EL (cell line): ENCODE results near the gene PRKCZ.

Experiments
- DNase-seq: peaks from one replicate; pipeline ENCODE4 v3.0.0-alpha.2; 2016

PRKCZ gene

DNA sequence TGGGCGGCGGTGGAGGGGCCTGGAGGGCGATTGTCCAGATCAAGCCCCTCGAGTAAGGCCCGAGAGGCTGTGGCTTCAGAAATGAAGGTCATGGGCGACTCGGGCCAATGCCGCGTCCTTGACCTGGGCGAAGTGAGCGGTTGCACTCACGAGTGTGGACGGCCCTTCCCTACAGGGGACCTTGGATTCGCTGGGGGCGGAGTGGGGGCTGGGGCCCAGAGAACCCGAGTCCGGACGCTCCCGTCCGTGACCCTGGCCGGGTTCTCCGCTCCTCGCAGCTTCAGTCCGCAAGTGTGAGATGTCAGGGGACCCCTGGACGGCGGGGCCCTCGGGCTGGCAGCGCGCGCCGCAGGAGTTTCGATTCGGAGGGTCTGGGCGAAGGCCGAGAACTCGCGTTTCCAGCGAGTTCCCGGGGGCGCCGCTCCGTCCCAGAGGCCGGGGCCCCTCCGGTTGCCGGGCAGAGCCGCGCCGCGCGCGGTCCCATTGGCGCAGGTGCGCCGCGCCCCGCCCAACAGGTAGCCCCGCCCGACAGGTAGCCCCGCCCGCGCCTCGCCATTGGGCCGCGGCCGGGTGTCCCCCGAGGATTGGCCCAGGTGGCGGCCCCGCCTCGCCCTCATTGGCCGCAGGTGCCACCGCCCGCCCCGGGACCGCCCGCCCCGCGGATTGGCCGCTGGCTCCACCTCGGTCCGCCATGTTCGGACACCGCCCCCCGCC is at the start of gene PRKCZ:
Gene PRKCZ, plus strand, starts transcription at position 694 of the 714 bp plus-strand sequence. CDS start 220 bp downstream, outside the sequence.
- DNase-seq = peak; percentile 49

DNA sequence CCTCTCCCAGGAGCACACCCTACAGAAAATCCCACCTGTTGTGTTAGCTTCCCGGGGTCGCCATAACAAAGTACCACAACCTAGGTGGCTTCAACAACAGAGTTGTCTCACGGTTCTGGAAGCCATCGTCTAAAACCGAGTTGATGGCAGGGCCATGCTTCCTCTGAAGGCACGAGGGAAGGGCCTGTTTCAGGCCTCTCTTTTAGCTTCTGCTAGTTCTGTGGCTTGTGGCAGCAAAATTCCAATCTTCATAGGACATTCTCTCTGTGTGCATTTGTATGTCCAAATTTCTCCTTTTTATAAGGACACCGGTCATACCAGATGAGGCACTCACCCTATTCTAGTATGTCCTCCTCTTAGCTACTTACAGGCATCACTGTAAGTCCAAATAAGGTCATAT is 49.8 kb upstream of the PRKCZ start:
- DNase-seq = no peak

DNA sequence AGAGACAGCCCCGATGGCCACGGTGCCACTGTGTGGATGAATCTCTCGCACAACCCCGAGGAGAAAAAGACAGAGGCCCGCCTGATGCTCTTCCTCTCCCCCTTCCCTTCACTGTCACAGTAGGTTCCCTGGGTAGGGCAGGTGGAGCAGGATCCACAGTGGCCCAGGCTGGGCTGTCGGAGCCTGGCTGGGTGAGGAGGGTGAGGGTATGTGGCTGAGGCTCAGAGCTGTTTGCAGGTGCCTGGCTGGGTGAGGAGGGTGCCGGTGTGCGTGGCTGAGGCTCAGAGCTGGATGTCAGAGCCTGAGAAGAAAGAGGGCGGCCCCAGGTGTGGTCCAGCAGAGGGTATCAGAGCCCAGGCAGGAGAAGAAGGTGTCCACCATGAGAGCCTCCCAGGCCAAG is 49.4 kb upstream of the PRKCZ start:
- DNase-seq = no peak

DNA sequence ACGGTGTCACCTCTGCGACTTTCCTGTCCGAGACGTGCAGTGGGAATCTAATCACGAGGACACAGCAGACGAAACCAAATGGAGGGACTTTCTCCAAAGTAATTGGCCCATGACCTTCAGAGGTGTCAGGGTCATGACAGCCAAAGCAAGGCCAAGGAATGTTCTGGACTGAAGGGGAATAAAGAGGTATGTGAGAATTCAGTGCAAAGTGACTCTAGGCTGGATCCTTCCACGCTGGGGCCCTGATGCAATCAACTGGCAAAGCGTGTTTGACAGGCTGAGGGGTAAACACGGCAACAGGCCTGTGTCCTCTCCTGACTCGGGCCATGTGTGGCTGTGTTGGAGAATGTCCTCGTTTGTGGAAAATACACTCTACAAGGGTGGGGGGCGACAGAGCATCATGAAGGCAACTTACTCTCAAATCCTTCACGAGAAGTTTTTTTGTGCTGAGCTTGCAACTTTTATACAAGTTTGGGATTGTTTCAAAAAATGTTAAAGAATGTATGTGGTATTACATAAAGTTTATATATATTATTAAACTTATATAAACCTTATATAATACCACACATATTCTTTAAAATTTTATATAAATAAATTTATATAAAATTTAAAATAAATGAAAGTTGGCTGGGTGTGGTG is 48.3 kb upstream of the PRKCZ start:
- no peak for DNase-seq

DNA sequence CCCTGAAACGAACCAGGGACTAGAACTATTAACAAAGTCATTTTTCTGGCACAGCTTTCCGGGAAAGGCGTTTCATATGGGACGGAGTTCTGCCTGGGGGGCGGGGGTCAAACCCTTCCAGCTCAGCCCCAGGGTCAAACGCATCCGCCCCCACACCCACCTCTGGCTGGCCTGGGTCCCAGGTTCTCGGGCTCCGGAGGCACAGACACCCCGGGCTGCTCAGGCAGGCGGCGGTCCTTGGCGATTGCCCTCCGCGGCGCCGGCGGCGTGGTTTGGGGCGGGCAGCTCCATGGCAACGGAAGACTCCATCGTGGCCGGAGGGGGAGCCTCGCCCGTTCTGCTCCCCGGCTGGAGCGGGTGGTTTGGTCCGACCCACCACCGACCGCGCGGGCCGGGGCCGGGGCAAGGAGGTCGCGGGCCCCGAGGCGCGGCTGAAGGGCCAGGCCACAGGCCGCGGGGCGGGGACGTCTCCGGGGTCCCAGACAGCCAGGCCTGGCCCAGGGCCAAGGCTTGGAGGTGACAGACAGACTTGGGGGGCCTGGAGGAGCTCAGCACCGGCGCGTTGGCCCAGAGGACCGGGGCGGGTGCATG is 46.6 kb upstream of the PRKCZ start, which contains the start of gene CFAP74:
Gene CFAP74, minus strand, starts transcription at position 246 of the 591 bp plus-strand sequence. CDS start 12,830 bp downstream, outside the sequence.
- peak; percentile 34 for DNase-seq

DNA sequence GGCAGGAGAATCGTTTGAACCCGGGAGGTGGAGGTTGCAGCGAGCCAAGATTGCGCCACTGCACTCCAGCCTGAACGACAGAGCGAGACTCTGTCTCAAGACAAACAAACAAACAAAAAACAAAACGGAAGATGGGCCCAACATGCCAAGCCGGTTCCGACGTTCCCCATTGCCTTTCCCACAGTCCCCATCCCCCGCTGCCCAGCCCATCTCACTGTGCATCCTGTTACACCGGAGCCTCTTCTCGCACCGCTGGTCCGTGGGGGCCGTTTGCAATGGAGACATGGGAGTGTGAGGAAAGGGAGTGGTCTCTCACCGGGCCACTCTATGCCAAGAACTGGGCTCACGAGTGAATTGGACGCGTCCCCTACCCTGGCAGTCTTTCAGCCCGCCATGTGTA is 45.4 kb upstream of the PRKCZ start:
- no peak for DNase-seq

DNA sequence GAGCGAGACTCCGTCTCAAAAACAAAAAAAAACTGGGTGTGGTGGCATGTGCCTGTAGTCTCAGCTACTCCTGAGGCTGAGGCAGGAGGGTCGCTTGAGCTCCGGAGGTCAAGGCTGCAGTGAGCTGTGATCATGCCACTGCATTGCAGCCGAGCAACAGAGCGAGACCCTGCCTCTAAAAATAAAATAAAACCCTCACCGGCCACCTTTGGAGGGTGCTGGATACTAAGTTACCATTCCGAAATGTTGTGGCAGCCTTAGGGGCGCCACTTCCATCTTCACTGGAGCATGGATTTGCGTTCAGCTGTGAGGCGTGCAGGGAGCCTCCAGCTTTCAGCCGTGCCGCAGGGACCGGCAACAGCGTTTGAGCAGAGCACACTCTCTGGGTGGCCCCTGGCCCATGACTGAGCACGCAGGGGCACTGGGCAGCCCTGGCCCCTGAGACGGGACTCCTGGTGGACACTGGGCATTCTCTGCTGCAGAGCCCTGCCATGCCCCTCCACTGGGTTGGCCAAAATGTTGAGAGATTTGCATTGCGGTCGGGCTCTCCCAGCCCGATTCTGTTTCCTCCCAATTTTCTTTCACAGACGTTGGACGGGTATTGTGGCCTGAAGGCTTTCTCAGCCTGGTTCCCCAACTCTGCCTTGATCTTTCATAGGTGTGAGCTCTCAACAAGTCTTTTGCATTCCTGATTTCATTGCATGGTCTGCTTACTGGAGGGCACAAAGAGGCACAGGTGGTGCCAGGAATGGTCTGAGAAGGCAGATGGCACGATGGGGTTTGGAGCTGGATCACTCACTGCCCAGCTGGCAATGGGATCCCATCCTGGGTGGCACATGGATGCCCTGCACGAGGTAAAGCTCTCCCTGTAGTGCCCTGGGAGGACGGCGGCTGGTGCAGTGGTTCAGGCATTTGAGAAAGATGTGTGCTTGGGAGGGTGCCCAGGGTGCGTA is 40.8 kb upstream of the PRKCZ start:
- DNase-seq = no peak

DNA sequence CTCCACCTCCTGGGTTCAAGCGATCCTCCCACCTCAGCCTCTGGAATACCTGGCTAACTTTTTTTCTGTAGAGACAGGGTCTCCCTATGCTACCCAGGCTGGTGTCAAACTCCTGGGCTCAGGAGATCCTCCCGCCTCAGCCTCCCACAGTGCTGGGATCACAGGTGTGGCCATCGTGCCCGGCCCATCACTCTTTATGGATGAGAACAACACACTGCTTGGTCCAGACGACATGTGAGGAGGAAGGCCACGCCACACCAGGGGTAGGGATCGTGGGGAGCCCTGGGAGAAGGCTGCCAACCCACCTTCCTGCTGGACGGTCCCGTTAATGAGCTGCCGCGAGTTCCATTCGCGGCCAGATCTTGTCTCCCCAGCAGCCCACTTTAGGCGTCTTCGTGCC is 36.0 kb upstream of the PRKCZ start:
- no peak for DNase-seq

DNA sequence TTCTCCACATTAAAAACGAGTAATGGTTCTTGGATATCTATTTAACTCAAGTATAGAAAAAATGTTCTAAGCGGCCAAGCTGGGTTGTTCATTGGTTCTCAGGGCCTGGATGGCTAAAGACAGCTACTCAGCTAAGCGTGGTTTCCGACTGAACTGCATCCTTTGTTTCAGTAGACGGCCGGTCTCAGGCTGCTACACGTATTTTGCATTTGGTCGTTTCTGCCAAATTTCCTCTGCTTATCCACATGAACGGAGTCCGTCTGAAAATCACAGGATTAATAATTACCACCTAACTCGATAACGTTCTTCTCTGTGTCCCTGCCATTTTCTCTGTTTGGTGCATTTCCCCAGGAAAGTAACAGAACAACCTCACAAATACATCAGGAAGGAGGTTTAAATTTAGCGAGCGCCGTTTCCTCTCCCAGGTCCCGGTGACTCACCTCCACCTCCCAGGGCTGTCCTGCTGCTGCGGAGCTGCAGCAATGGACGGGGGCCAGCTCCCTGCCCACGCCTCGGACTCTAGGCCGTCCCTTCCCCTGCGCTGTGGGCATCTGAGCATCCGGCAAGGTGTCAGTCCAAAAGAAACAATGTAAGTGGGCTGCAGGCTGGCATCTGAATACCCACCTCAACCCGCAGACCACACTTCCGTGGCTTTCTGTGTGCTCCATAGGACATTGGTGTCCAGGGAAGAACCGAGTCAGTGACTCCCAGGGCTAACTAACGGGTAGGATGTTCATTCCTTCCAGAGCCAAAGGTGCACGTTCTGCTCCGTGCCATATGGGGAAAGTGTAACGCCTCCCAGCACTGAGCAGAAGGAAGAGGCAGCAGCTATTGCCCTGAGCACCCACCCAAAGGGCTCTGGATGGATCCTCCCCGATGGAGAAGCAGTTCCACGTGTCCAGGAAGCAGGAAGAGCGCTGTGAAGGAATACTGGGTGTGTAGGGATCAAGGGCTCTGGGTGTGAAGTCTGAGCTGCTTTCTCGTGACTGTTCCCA is 35.2 kb upstream of the PRKCZ start:
- no peak for DNase-seq

DNA sequence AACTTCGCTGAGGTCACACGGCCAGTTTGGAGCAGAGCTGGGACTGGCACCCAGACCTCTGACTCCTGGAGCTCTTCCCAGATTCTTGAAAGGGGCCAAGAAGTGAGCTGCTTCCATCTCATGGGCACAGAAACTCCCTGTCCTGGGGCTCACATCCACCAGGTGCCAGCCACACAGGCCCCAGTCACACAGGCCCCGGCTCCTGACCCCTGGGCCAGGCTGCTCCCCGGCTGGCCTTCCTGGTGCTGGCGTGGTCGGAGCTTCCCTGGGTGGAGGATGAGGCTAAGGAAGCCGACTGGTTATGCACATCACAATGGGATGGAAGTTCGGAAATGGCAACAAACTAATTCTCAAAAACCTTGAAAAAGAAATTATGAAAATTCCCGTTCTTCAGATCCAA is 34.1 kb upstream of the PRKCZ start:
- DNase-seq = no peak

DNA sequence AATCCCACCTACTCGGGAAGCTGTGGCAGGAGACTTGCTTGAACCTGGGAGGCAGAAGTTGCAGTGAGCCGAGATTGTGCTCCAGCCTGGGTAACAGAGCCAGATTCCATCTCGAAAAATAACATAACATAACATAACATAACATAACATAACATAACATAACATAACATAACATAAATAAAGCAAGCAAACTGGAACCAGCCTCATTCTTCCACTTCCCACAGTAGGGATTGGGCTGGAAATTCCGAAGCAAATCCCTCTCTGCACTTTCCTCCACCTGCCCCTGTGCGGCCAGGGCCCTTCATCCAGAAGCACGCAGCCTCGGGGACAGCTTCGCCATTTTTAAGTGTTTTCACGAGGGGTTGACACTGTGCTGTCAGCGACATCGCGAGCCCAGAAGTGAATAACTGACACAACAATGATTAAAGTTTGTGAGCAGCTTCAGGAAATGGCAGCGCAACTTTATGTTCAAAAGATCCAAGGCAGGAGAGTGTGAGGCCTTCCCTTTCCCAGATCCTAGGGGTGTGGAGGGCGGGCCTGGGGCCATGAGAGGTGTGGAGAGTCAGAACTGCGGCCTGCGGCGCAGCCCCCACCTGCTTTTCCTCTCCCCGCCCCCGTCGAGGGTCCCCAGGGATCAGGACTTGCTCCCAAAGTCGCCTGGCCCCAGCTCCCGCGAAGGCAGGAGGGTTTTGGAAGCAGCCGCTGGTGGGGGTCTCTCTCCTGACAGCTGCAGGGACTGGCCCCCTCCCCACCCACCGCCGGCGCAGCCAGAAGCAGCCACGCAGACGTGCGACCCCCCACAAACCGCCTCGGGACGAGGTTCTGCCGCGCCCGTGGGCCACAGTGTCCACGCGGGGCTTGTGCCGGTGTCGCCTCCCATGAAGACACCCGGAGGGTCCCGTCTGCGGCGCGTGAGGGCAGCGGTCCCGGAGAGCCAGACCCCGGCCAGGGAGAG is 31.7 kb upstream of the PRKCZ start:
- DNase-seq = no peak

DNA sequence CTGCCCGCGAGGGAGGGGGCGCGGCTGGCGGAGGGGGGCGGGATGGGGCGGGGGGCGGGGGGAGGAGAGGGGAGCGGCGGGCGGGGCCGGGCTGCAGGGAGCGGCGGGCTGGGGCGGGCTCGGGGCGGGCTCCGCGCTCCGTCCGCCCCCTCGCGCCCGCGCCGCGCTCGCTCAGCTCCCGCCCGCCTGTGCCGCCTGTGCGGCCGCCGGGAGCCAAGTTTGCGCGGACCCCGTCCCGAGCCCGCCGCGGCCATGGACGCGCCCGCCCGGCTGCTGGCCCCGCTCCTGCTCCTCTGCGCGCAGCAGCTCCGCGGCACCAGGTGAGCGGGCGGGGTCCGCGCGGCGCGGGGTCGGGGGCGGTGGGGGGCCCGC is 31.1 kb upstream of the PRKCZ start, which contains the start of gene GABRD:
Gene GABRD, plus strand, starts transcription at position 174 of the 372 bp plus-strand sequence. Its CDS starts 79 bp downstream, at position 253.
- DNase-seq = no peak

DNA sequence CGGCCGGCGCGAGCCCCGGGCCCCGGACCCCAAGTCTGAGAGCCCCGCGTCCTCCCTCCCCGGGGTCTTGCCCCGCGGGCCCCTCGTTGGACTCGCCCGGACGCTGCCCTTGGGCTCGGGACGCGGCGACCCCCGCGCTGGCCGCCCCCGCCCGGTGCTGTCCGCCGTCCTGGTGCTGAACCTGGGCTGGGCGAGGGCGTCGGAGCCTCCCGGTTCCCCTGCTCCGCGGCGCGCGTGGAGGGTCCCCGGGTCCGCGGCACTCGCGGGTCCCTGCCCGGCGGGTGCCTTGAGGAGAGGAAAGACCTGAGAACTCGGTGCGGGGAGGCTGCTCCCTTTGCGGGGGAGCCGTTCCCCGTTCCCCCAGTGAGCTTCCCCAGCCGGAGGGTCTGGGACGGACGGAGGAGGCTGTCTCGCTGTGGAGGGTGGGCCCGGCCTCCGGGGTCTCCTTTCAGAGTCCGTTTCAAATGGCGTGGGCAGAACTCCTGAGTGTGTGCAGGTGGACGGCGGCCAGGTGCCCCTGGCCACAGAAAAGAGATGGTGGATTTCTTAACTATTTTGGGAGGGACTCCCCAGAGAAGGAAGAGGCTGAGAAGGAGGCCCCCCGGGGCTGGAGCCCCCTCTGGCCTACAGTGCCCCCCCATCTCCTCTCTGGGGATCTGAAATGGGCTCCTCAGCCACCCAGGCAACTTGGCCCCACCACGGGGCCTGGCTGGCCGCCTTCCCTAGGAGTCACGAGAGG is 30.5 kb upstream of the PRKCZ start:
- no peak for DNase-seq

DNA sequence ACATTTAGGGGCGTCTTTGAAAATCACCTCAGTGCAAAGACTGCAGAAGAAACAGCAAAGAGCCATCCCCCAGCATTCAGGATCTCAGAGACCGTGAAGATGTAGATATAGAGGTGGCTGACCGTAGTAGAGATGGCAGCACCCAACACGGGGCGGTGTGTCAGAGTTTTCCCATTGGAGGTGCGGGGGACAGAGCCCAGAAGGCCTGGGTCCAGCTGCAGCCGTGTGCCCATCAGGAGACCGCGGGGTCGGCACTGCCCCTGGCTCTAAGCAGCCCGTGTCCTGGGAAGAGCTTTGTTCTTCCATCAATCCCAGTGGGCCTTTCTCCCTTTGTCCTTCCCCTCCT is 29.9 kb upstream of the PRKCZ start:
- no peak for DNase-seq

DNA sequence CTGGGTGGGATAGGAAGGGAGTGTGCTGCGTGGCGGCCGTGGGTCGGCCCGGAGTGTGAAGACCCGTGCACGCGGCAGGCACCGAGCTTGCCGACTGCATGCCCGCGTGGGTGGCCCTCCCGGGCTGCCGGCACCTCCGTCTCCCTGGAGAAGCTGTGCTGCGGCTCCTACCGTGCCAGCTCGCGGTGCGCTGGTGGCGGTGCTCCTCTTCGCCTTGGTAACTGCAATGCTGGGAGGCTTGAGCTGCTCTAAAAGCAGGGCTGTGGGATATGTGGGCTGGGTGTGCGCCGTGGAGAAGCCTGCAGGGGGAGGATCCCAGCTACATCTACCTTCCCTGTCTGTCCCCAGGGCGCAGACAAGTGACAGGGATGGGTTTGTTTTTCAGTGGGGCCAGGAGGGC is 28.7 kb upstream of the PRKCZ start:
- no peak for DNase-seq

DNA sequence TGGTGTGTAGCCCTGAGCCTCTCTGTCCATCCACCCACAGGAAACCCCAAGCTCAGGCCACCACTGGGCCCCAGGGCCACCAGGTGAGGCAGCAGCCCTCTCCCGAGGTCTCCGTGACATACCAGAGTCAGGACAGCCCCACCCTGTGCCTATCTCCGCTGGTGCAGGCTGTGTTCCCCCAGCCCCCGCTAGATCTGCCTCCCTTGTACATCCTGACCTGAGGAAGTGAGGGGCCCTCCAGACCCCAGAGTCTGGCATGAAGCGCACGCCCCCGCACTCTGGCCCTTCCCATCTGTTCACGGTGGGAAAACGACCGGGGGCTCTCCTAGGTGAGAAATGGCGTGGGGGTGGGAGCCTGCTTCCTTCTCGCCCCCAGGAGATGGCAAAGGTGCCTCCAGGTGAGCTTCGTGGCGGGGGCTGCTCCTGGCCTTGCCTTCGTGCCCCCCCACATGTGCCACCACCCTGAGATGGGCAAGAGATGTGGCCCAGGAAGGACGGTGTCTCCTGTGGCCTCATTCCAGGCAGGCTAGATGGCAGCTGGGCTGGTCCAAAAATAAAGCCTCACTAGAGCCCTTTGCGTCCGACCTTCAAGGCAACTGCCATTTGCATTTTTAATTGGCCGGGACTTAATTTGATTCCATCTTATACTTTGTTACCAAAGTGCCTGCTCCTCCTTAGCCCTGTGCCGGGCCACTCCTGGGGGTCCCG is 28.0 kb upstream of the PRKCZ start:
- DNase-seq = no peak

DNA sequence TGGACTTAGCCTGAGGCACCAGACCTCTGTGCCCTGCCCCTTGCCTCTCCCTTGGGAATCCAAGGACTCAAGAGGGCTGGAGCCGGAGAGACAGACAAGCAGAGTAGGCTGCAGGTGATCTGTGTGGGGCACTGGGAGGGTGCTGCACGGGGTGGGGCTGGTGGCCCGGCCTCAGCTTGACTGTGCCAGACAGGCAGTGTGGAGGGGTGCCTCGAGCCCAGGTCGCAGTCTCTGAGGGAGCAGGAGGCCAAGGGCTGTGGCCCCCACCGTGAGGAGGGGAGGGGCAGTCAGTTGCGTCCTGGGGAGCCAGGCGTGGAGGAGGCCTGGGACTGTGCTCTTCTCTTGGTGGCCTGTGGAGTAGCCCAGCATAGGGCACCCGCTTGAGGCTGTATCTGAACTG is 27.0 kb upstream of the PRKCZ start:
- DNase-seq = no peak

DNA sequence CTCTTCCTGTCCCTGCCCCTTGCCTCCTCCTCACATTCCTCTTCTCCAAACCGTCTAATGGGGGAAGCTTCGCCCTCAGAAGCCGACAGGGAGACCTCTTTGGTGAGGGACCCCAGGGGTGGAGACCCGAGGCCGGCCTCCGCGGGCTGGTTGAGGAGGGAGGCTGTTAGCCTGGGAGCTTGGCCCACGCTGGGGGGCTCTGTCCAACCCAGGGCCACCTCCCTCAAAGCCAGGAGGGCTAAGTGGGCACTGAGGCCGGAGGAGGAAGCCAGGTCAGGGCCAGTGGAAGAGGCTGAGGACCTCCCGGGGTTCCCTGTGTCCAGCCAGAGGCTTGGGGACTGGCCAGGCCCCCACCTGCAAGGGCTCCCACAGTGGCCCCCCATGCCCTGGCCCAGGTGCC is 25.8 kb upstream of the PRKCZ start:
- no peak for DNase-seq

DNA sequence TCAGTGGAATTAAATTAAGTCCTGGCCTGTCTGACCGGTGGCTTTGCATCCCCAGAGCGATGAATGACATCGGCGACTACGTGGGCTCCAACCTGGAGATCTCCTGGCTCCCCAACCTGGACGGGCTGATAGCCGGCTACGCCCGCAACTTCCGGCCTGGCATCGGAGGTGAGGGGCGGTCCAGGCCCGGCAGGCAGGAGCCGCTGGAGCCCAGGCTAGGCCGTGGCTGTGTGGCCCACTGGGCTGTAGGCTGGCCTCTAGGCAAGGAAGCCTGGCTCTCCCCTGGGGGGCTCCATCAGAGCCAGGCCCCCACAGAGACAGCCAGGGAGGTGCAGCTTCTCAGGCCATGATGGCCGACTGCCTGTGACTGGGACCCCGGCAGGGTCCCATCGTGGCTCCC is 25.3 kb upstream of the PRKCZ start:
- DNase-seq = no peak
